Measurements from ENCODE around the gene PDE6D. TPM values are rescaled to one million over a fixed set of nuclear protein-coding genes. Genes with fewer than 3 reads are reported as not detected.

Gene PDE6D
- total and polyA plus RNA-seq, 2 of the 13 experiments (the other 11 are each of a cell fraction or from before 2014, with no cell fraction given): 14.1 to 23.2 TPM

- TF ChIP-seq ZHX2 (IDR thresholded peaks at IDR 0.05; ENCODE audit: low read depth) (no peak), ZHX2 (CRISPR knock-in tag; IDR thresholded peaks at IDR 0.05; ENCODE audit: borderline replicate concordance) (no peak; the same call in 1 of the 2 replicates), BHLHE40 (IDR thresholded peaks at IDR 0.05; ENCODE audit: low read length) (no peak), ARHGAP35 (CRISPR knock-in tag; IDR thresholded peaks at IDR 0.05; ENCODE audit: borderline replicate concordance) (peak; percentile 50; the same call in 1 of the 2 replicates), ZNF597 (CRISPR knock-in tag; IDR thresholded peaks at IDR 0.05) (no peak), ZBTB34 (CRISPR knock-in tag; IDR thresholded peaks at IDR 0.05) (no peak), ZNF775 (CRISPR knock-in tag; IDR thresholded peaks at IDR 0.05; ENCODE audit: borderline replicate concordance) (no peak), ZNF788 (CRISPR knock-in tag; IDR thresholded peaks at IDR 0.05; ENCODE audit: borderline replicate concordance) (no peak; the same call in 1 of the 2 replicates), ARNT2 (CRISPR knock-in tag; IDR thresholded peaks at IDR 0.05; ENCODE audit: low read depth) (no peak; the same call in 1 of the 2 replicates), PRDM15 (CRISPR knock-in tag; IDR thresholded peaks at IDR 0.05) (no peak), PBX2 (CRISPR knock-in tag; IDR thresholded peaks at IDR 0.05) (no peak), RORA (CRISPR knock-in tag; IDR thresholded peaks at IDR 0.05) (no peak), GATAD1 (CRISPR knock-in tag; IDR thresholded peaks at IDR 0.05) (no peak), EED (CRISPR knock-in tag; IDR thresholded peaks at IDR 0.05) (no peak)
Observed at GRCh38 chr2:231708773-231709635, 72.1 kb downstream of the PDE6D start (continued).
